ENCODE results near the gene WNT16. TPM values are rescaled to one million over a fixed set of nuclear protein-coding genes. Genes with fewer than 3 reads are reported as not detected.

The WNT16 gene
- total RNA-seq, 2 donors from 2014 or later, result 0.11 TPM; not detected in 1

- H3K4me1 ChIP-seq, result peaks cover 4% of the 10 kb centered on the region
- intact Hi-C loops (cut with DNase I), result no loop called here
These were observed 61.8 kb downstream of the WNT16 start for GRCh38 chr7:121390617-121391016.

More at GRCh38 chr7:121390617-121391016, 61.8 kb downstream of the WNT16 start:
- Histone ChIP-seq H3K27me3 (no peaks in the 10 kb centered on the region), H3K9ac (ENCODE audit: low read depth in 2 of 2, low read length in 2 of 2) (no peak overlapping the region), H3K9me3 (no peaks in the 10 kb centered on the region), H3K36me3 (no peaks in the 10 kb centered on the region), H3K4me3 (no peak overlapping the region), H3K27ac (no peak overlapping the region)
- no peak for DNase-seq
- TF ChIP-seq CTCF (IDR thresholded peaks at IDR 0.05), result no peak

Other genes with a start within 250 kb of the WNT16 start
- gene FAM3C, start 67.3 kb downstream of the WNT16 start, total RNA-seq, result 10 to 100 TPM; 46.3 to 57.7 TPM